ENCODE results near the gene LLCFC1. TPM values are rescaled to one million over a fixed set of nuclear protein-coding genes. Genes with fewer than 3 reads are reported as not detected.

The LLCFC1 gene
- total and polyA plus RNA-seq, 8 donors = 0.21 to 0.77 (median 0.43) TPM; not detected in 1

DNA sequence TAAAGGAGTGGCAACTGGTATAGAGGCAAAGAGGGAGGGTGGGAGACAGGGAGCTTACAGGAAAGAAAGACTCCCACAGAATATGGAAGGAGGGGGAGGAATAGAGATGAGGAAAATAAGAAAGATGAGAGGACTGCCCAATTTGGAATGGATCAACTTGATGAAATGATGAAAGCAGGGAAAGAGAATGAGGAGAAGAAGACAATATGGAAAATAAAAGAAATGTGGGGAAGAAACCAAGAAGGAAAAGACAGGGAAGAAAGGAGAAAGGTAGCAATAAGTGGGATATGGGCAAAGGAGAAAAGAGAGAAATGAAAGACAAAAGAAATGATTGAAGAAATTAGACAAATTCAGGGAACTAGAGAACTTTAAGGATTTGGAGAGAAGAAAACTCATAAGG is 19.9 kb downstream of the LLCFC1 start:
- no peak for ATAC-seq
- H3K27me3 ChIP-seq = peaks cover 0 to 5% of the 10 kb centered on the region in 2 donors
- intact Hi-C loops (cut with DNase I) = no loop called here
- TF ChIP-seq, protein P1, sequence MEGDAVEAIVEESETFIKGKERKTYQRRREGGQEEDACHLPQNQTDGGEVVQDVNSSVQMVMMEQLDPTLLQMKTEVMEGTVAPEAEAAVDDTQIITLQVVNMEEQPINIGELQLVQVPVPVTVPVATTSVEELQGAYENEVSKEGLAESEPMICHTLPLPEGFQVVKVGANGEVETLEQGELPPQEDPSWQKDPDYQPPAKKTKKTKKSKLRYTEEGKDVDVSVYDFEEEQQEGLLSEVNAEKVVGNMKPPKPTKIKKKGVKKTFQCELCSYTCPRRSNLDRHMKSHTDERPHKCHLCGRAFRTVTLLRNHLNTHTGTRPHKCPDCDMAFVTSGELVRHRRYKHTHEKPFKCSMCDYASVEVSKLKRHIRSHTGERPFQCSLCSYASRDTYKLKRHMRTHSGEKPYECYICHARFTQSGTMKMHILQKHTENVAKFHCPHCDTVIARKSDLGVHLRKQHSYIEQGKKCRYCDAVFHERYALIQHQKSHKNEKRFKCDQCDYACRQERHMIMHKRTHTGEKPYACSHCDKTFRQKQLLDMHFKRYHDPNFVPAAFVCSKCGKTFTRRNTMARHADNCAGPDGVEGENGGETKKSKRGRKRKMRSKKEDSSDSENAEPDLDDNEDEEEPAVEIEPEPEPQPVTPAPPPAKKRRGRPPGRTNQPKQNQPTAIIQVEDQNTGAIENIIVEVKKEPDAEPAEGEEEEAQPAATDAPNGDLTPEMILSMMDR (IDR thresholded peaks at IDR 0.05) = no peak
- no peak overlapping the region for H3K27ac ChIP-seq
- H3K4me1 ChIP-seq = no peaks in the 10 kb centered on the region
- H3K36me3 ChIP-seq = no peaks in the 10 kb centered on the region
- H3K9me3 ChIP-seq = peaks cover 0 to 15% of the 10 kb centered on the region in 2 donors
- DNase-seq = no peak
- no peak overlapping the region for H3K4me3 ChIP-seq

DNA sequence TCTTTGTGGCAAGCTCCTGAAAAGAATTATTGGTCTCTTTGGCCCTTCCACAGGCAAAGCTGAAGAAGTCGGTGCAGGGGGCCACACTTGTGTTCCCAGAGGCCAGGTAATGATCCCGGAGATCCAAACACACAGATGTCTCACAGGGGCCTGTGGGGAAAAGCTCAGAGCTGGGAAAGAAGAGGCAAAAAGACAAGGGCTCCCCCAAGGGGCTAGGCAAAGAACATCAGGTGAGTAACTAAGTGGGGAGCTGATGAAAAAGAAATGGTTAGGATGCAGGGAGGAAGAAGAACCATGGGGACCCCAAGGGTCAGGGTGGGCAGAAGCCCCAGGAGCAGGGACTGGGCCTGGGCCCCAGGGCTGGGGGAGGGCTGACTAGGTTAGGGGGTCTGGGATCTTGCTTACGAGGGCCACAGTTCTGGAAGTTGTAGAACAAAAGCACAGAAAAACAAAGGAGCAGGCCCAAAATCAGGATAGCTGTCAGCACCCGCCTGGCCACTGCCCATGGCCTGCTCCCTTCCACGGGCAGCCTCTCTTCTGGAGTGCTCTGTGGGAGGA is 21.8 kb downstream of the LLCFC1 start:
- Histone ChIP-seq H3K4me1 (no peaks in the 10 kb centered on the region), H3K27me3 (peaks cover 0 to 8% of the 10 kb centered on the region in 2 donors), H3K27ac (no peak overlapping the region), H3K9me3 (no peaks in the 10 kb centered on the region), H3K4me3 (no peak overlapping the region), H3K36me3 (no peaks in the 10 kb centered on the region)
- intact Hi-C loops (cut with DNase I) = no loop called here
- ATAC-seq (peak; percentile 46), DNase-seq (no peak)
- TF ChIP-seq, protein P1 (IDR thresholded peaks at IDR 0.05) = no peak

DNA sequence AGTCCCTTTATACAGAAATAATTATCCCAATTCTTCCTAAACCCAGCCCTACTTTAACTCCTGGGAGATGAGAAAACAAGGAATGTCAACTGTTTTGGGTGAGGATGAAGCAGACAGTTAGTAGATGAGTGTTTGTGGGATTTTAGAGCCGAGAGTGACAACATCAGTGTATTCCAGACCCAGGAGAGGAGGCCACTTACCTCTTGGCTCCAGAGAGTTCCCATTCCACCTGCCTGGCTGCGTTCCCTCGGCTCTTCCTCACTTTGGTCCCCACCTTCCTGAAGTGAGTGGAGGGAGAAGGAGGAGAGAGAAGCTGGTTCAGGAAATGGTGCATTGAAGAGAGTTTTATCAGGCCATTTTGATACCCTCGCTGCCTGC is 22.3 kb downstream of the LLCFC1 start:
- Histone ChIP-seq H3K27ac (no peak overlapping the region), H3K9me3 (no peaks in the 10 kb centered on the region), H3K4me3 (no peak overlapping the region), H3K4me1 (no peaks in the 10 kb centered on the region), H3K27me3 (peaks cover 0 to 8% of the 10 kb centered on the region in 2 donors), H3K36me3 (no peaks in the 10 kb centered on the region)
- TF ChIP-seq, protein P1 (IDR thresholded peaks at IDR 0.05) = no peak
- intact Hi-C loops (cut with DNase I) = no loop called here
- DNase-seq (no peak), ATAC-seq (no peak)

DNA sequence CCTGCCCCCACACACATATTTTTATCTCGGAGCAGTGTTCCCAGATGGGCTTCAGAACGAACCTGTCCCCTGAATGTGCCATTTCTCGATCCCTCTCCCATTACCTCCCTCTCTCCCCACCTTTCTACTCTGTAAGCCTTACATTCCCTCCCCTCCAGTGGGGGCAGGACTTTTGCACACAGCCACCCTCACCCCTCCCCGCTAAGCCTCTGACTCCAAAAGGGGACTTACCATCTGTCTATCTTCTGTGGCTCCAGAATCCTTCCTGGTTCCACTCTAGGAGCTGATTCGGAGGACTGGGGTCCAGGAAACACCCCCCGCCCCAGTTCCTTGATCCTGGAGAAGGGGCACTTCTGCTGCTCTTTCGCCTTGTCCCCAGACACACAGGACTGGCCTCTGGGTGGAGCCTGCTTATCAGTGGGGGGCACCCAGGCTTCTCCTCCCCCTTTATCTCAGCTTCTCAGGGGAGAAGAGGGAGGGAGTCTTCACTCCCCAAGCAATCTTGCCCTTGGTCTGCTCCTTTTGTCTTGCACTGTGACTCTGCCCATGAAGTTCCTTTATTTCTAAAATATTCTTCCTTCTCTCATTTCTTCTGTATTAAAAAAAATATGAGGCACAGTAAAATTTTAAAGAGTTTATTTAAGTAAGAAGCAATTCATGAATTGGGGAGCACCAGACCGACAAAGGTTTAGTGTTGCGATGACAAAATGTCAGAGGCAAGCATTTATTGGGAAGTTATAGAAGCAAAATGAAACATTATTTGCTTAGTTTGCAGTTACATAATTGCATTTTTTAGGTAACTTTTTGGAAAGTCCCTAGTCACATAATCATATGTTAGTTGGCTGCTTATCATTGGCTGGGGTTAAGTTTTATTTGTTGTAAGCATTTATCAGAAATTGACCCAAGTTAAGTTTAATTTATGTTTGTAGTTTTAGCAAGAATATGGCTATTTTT is 23.0 kb downstream of the LLCFC1 start, which contains the start of gene KEL:
Gene KEL, minus strand, starts transcription at position 391 of the 954 bp plus-strand sequence. Its CDS starts 157 bp downstream, at position 234.
- ATAC-seq (no peak), DNase-seq (no peak)
- H3K36me3 ChIP-seq = no peaks in the 10 kb centered on the region
- H3K4me1 ChIP-seq = no peaks in the 10 kb centered on the region
- H3K9me3 ChIP-seq = no peaks in the 10 kb centered on the region
- H3K27ac ChIP-seq = no peak within 1 kb of the TSS
- intact Hi-C loops (cut with DNase I) = no loop called here
- H3K27me3 ChIP-seq = peaks cover 0 to 8% of the 10 kb centered on the region in 2 donors
- no peak within 1 kb of the TSS for H3K4me3 ChIP-seq
- TF ChIP-seq, protein P1 (IDR thresholded peaks at IDR 0.05) = no peak

DNA sequence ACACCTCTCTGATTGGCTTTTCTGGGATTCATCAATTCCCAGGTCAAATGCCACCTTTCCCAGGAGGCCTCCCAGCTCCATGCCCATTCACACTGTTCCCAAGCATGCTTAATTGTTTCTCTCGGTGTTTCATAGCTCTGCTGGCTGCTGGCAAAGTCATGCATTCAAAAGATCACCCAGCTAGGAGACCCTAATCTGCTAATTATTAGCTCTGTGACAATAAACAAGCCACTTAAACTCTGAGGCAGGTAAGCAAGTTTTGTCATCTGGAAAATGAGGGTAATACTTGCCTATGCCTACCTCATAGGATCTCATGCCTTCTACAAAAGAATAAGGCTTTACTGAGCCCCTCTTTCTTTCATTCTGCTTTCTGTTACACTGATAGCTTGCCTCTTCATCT is 23.7 kb downstream of the LLCFC1 start:
- H3K36me3 ChIP-seq = no peaks in the 10 kb centered on the region
- H3K27ac ChIP-seq = no peak overlapping the region
- no peaks in the 10 kb centered on the region for H3K4me1 ChIP-seq
- intact Hi-C loops (cut with DNase I) = no loop called here
- H3K9me3 ChIP-seq = no peaks in the 10 kb centered on the region
- no peak for DNase-seq
- no peak for ATAC-seq
- H3K4me3 ChIP-seq = no peak overlapping the region
- TF ChIP-seq, protein P1 (IDR thresholded peaks at IDR 0.05) = no peak
- H3K27me3 ChIP-seq = peaks cover 0 to 8% of the 10 kb centered on the region in 2 donors

All from left lung (tissue), 10 donors.